Natural killer cell treated with Interleukin-12 subunit alpha and Interleukin-12 subunit beta and Interleukin-15 and Interleukin-18, amount 100 ng/mL, for 72 hours (primary cell): Measurements from ENCODE around the gene ANKRD2. TPM values are rescaled to one million over a fixed set of nuclear protein-coding genes. Genes with fewer than 3 reads are reported as not detected.

Source experiments
- ATAC-seq, 2 donors: fragments of 150-1000 bp; cut with Tn5 transposase in 1 of 2; sonication (Bioruptor Pico), chemical (Tn5 transposase) in 1 of 2; 2 replicates each; pipeline ENCODE4 v1.10.0; 2021
- DNase-seq: peaks from one replicate; pipeline ENCODE4 v3.0.0; 2022; ENCODE audit warnings: low spot score
- H3K27ac Mint-ChIP-seq, 2 donors: 1 replicate in 1 of 2; 2 replicates in 1 of 2; pipeline ENCODE4 v1.8.0; 2022; ENCODE audit warnings: mixed read lengths in 2 of 2, mild to moderate bottlenecking in 1 of 2, moderate library complexity in 1 of 2
- H3K27me3 Mint-ChIP-seq, 2 donors: 1 replicate in 1 of 2; 2 replicates in 1 of 2; pipeline ENCODE4 v1.8.0; 2022; ENCODE audit warnings: mixed read lengths in 2 of 2
- H3K36me3 Mint-ChIP-seq: one replicate; pipeline ENCODE4 v1.8.0; 2022; ENCODE audit warnings: mixed read lengths
- H3K4me1 Mint-ChIP-seq, 2 donors: 1 replicate in 1 of 2; 2 replicates in 1 of 2; pipeline ENCODE4 v1.8.0; 2022; ENCODE audit warnings: low read depth in 2 of 2, mixed read lengths in 2 of 2, mild to moderate bottlenecking in 1 of 2
- H3K4me3 Mint-ChIP-seq: one replicate; pipeline ENCODE4 v1.8.0; 2022; ENCODE audit warnings: mixed read lengths
- H3K9me3 Mint-ChIP-seq: 2 replicates; pipeline ENCODE4 v1.8.0; 2022; ENCODE audit warnings: mixed read lengths
- total RNA-seq, 2 donors: library from RNA; stranded (reverse); gene quantifications; one replicate each; pipeline ENCODE4 v1.2.3, GENCODE V29; 2022

ANKRD2 gene
- total RNA-seq, 2 donors from 2014 or later = not detected

GRCh38 chr10:97607095-97607636 lies 34.6 kb downstream of the ANKRD2 start:
- H3K27ac Mint-ChIP-seq = no peak overlapping the region
- no peaks in the 10 kb centered on the region for H3K9me3 Mint-ChIP-seq
- no peaks in the 10 kb centered on the region for H3K4me1 Mint-ChIP-seq
- no peak overlapping the region for H3K4me3 Mint-ChIP-seq
- no peak for DNase-seq
- H3K27me3 Mint-ChIP-seq = no peaks in the 10 kb centered on the region
- no peaks in the 10 kb centered on the region for H3K36me3 Mint-ChIP-seq
- ATAC-seq = no peak

- H3K27me3 Mint-ChIP-seq = no peaks in the 10 kb centered on the region
- H3K9me3 Mint-ChIP-seq = no peaks in the 10 kb centered on the region
- DNase-seq (no peak), ATAC-seq (no peak)
- no peaks in the 10 kb centered on the region for H3K36me3 Mint-ChIP-seq
- H3K4me1 Mint-ChIP-seq = no peaks in the 10 kb centered on the region
- H3K4me3 Mint-ChIP-seq = no peak overlapping the region
- no peak overlapping the region for H3K27ac Mint-ChIP-seq
These were observed 36.5 kb downstream of the ANKRD2 start for GRCh38 chr10:97608991-97609561.

- no peaks in the 10 kb centered on the region for H3K4me1 Mint-ChIP-seq
- H3K9me3 Mint-ChIP-seq = no peaks in the 10 kb centered on the region
- ATAC-seq (no peak), DNase-seq (no peak)
- no peaks in the 10 kb centered on the region for H3K27me3 Mint-ChIP-seq
- no peak overlapping the region for H3K27ac Mint-ChIP-seq
- H3K4me3 Mint-ChIP-seq = no peak overlapping the region
- H3K36me3 Mint-ChIP-seq = no peaks in the 10 kb centered on the region
These were observed 38.9 kb downstream of the ANKRD2 start for GRCh38 chr10:97611473-97611872.

GRCh38 chr10:97612386-97612785 lies 39.8 kb downstream of the ANKRD2 start:
- no peaks in the 10 kb centered on the region for H3K27me3 Mint-ChIP-seq
- H3K9me3 Mint-ChIP-seq = no peaks in the 10 kb centered on the region
- H3K4me3 Mint-ChIP-seq = no peak overlapping the region
- no peak for ATAC-seq
- no peak overlapping the region for H3K27ac Mint-ChIP-seq
- H3K4me1 Mint-ChIP-seq = no peaks in the 10 kb centered on the region
- DNase-seq = no peak
- H3K36me3 Mint-ChIP-seq = no peaks in the 10 kb centered on the region

GRCh38 chr10:97618285-97618684 lies 45.7 kb downstream of the ANKRD2 start:
- Mint-ChIP-seq H3K4me3 (no peak overlapping the region), H3K4me1 (no peaks in the 10 kb centered on the region), H3K36me3 (no peaks in the 10 kb centered on the region), H3K9me3 (no peaks in the 10 kb centered on the region), H3K27ac (no peak overlapping the region), H3K27me3 (no peaks in the 10 kb centered on the region)
- ATAC-seq (no peak), DNase-seq (no peak)

- Mint-ChIP-seq H3K4me1 (no peaks in the 10 kb centered on the region), H3K27me3 (no peaks in the 10 kb centered on the region), H3K9me3 (no peaks in the 10 kb centered on the region), H3K36me3 (no peaks in the 10 kb centered on the region), H3K27ac (no peak overlapping the region), H3K4me3 (no peak overlapping the region)
- ATAC-seq = no peak
- no peak for DNase-seq
These were observed 46.2 kb downstream of the ANKRD2 start for GRCh38 chr10:97618733-97619132.

GRCh38 chr10:97623277-97623676 lies 50.7 kb downstream of the ANKRD2 start:
- Mint-ChIP-seq H3K4me3 (no peak overlapping the region), H3K36me3 (no peaks in the 10 kb centered on the region), H3K9me3 (no peaks in the 10 kb centered on the region), H3K4me1 (no peaks in the 10 kb centered on the region), H3K27ac (no peak overlapping the region), H3K27me3 (no peaks in the 10 kb centered on the region)
- no peak for ATAC-seq
- DNase-seq = no peak

- no peak overlapping the region for H3K27ac Mint-ChIP-seq
- H3K9me3 Mint-ChIP-seq = no peaks in the 10 kb centered on the region
- no peak overlapping the region for H3K4me3 Mint-ChIP-seq
- DNase-seq (no peak), ATAC-seq (no peak)
- H3K36me3 Mint-ChIP-seq = no peaks in the 10 kb centered on the region
- H3K4me1 Mint-ChIP-seq = peaks cover 2 to 3% of the 10 kb centered on the region in 2 donors
- no peaks in the 10 kb centered on the region for H3K27me3 Mint-ChIP-seq
These were observed 55.2 kb downstream of the ANKRD2 start for GRCh38 chr10:97627731-97628130.

- H3K27ac Mint-ChIP-seq = no peak overlapping the region
- H3K9me3 Mint-ChIP-seq = no peaks in the 10 kb centered on the region
- H3K4me1 Mint-ChIP-seq = peaks cover 5 to 7% of the 10 kb centered on the region in 2 donors
- DNase-seq (no peak), ATAC-seq (no peak)
- H3K27me3 Mint-ChIP-seq = no peaks in the 10 kb centered on the region
- no peaks in the 10 kb centered on the region for H3K36me3 Mint-ChIP-seq
- H3K4me3 Mint-ChIP-seq = no peak overlapping the region
These were observed 55.6 kb downstream of the ANKRD2 start for GRCh38 chr10:97628228-97628627.

- peaks cover 12 to 16% of the 10 kb centered on the region in 2 donors for H3K4me1 Mint-ChIP-seq
- H3K27me3 Mint-ChIP-seq = no peaks in the 10 kb centered on the region
- DNase-seq = no peak
- no peak overlapping the region for H3K4me3 Mint-ChIP-seq
- no peaks in the 10 kb centered on the region for H3K9me3 Mint-ChIP-seq
- ATAC-seq = no peak
- H3K27ac Mint-ChIP-seq = no peak overlapping the region
- H3K36me3 Mint-ChIP-seq = no peaks in the 10 kb centered on the region
These were observed 56.7 kb downstream of the ANKRD2 start for GRCh38 chr10:97629289-97629688.

GRCh38 chr10:97631098-97631497 lies 58.5 kb downstream of the ANKRD2 start:
- Mint-ChIP-seq H3K27me3 (no peaks in the 10 kb centered on the region), H3K36me3 (no peaks in the 10 kb centered on the region), H3K9me3 (no peaks in the 10 kb centered on the region), H3K27ac (no peak overlapping the region), H3K4me3 (no peak overlapping the region), H3K4me1 (peaks cover 12 to 16% of the 10 kb centered on the region in 2 donors)
- ATAC-seq (no peak), DNase-seq (no peak)

- Mint-ChIP-seq H3K27ac (peak within 1 kb of the TSS; percentile 74 to 89), H3K4me3 (peak within 1 kb of the TSS; percentile 92), H3K27me3 (no peaks in the 10 kb centered on the region), H3K9me3 (no peaks in the 10 kb centered on the region), H3K4me1 (peaks cover 12 to 16% of the 10 kb centered on the region in 2 donors), H3K36me3 (no peaks in the 10 kb centered on the region)
- peak; percentile 93 for DNase-seq
- peak; percentile 100 for ATAC-seq
These were observed 60.6 kb downstream of the ANKRD2 start, which contains the start of gene MORN4 for GRCh38 chr10:97632949-97633884. Gene MORN4 (minus strand): TSS chr10:97633500. CDS start chr10:97619653, 13,847 bp downstream.
